ENCODE measurements around the gene GSK3B.

GSK3B gene

GRCh38 chr3:119973018-119973646 lies 121.1 kb downstream of the GSK3B start:
- no peak overlapping the region for H3K27ac ChIP-seq
- no peak for TF ChIP-seq CTCF (conservative IDR thresholded peaks at IDR 0.05)

- no peak overlapping the region for H3K27ac ChIP-seq
- no peak for TF ChIP-seq CTCF (conservative IDR thresholded peaks at IDR 0.05)
Measured at GRCh38 chr3:119969759-119970158, 124.5 kb downstream of the GSK3B start.

DNA sequence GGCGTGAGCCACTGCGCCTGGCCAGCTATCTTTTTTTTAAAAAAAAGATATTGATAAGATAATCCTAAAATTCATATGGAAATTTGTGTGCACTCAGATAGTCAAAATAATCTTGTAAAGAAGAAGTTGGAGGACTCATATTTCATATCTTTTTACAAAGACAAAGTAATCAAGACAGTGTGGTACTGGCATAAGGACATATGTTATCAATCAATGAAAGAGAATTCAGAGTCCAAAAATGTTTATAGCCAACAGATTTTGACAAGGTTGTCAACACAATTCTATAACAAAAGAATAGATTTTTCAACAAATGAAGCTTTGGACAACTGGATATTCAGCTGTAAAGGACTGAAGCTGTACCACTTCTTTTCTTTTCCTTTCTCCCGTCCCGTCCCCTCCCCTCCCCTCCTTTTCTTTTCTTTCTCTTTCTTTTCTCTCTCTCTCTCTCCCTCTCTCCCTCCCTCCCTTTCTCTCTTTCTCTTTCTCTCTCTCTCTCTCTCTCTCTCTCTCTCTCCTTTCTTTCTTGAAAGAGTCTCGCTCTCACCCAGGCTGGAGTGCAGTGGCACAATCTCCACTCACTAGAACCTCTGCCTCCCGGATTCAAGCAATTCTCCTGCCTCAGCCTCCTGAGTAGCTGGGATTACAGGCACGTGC lies 126.8 kb downstream of the GSK3B start:
- no peak for TF ChIP-seq CTCF (conservative IDR thresholded peaks at IDR 0.05)
- H3K27ac ChIP-seq, result no peak overlapping the region

GRCh38 chr3:119965692-119966091 lies 128.6 kb downstream of the GSK3B start:
- no peak overlapping the region for H3K27ac ChIP-seq
- TF ChIP-seq CTCF (conservative IDR thresholded peaks at IDR 0.05), result no peak

- no peak overlapping the region for H3K27ac ChIP-seq
- TF ChIP-seq CTCF (conservative IDR thresholded peaks at IDR 0.05), result no peak
Measured at GRCh38 chr3:119964294-119964693, 130.0 kb downstream of the GSK3B start.

GRCh38 chr3:119955972-119956371 lies 138.3 kb downstream of the GSK3B start:
- H3K27ac ChIP-seq, result no peak overlapping the region

More at GRCh38 chr3:119955972-119956371, 138.3 kb downstream of the GSK3B start:
- TF ChIP-seq CTCF (conservative IDR thresholded peaks at IDR 0.05), result no peak

Data from VCaP (cell line).